ENCODE results near the gene BABAM2.

BABAM2 gene

DNA sequence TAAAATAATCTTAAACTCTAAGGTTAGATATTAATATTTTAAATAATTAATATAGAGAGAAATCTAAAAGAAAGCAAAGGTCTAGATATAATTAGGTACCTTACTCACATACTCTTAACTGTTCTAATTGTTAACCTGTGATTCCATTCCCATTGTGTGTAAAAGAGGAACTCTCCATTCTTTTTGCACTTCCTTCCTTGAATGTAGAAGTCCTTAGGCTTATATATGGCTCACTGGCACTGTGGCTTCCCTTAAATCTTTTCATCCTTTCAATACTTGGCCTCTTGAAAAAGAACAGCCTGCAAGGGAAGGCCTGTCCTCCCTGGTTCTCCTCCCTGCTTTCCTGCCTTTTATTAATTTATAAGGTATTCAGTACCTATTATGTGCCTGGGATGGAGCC lies 319.3 kb downstream of the BABAM2 start:
- CTCF ChIA-PET, result no interaction called here
- POLR2A ChIA-PET, result no interaction called here
- TF ChIP-seq SUZ12 (IDR thresholded peaks at IDR 0.05) (no peak), ARNT (IDR thresholded peaks at IDR 0.05) (no peak), FOXM1 (IDR thresholded peaks at IDR 0.05; ENCODE audit: borderline replicate concordance) (no peak), CTBP1 (IDR thresholded peaks at IDR 0.05; ENCODE audit: borderline replicate concordance) (no peak), FOXA1 (IDR thresholded peaks at IDR 0.05) (no peak), HDGF (IDR thresholded peaks at IDR 0.05; ENCODE audit: borderline replicate concordance) (no peak), L3MBTL2 (conservative IDR thresholded peaks at IDR 0.05) (no peak), LEF1 (IDR thresholded peaks at IDR 0.05; ENCODE audit: borderline replicate concordance) (no peak), NFRKB (IDR thresholded peaks at IDR 0.05) (no peak)
- DNase-seq (ENCODE audit: extremely low spot score), result no peak

DNA sequence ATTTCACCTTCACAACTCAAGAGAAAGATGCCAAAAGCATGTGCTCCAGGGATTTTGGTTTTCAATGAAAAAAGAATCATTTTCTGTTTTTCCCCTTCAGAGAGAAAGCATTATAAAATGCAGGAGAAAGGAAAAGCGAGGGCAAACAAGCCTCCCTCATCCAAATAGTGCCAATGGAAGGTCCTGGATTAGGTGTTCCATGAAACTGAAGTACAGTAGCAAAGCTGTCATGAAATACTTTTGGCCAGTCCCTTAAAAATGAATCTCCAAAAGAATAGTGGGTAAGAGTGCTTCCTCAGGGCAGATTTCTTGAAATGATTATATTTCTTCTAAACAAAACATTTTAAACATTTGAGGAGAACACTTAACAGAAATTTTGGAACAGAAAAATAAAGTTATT lies 320.0 kb downstream of the BABAM2 start:
- no peak for DNase-seq (ENCODE audit: extremely low spot score)
- ChIA-PET CTCF (no interaction called here), POLR2A (no interaction called here)
- TF ChIP-seq, protein P1, sequence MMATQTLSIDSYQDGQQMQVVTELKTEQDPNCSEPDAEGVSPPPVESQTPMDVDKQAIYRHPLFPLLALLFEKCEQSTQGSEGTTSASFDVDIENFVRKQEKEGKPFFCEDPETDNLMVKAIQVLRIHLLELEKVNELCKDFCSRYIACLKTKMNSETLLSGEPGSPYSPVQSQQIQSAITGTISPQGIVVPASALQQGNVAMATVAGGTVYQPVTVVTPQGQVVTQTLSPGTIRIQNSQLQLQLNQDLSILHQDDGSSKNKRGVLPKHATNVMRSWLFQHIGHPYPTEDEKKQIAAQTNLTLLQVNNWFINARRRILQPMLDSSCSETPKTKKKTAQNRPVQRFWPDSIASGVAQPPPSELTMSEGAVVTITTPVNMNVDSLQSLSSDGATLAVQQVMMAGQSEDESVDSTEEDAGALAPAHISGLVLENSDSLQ (IDR thresholded peaks at IDR 0.05), result no peak
- no peak for TF ChIP-seq HDGF (IDR thresholded peaks at IDR 0.05; ENCODE audit: borderline replicate concordance)
- no peak for TF ChIP-seq FOXK2 (IDR thresholded peaks at IDR 0.05)
- TF ChIP-seq SP1 (IDR thresholded peaks at IDR 0.05), result no peak
- no peak for TF ChIP-seq NFRKB (IDR thresholded peaks at IDR 0.05)
- no peak for TF ChIP-seq ELF4 (IDR thresholded peaks at IDR 0.05)
- TF ChIP-seq CTBP1 (IDR thresholded peaks at IDR 0.05; ENCODE audit: borderline replicate concordance), result no peak
- TF ChIP-seq FOXA1 (IDR thresholded peaks at IDR 0.05), result no peak
- TF ChIP-seq FOXM1 (IDR thresholded peaks at IDR 0.05; ENCODE audit: borderline replicate concordance), result no peak
- TF ChIP-seq SUZ12 (IDR thresholded peaks at IDR 0.05), result no peak
- TF ChIP-seq LEF1 (IDR thresholded peaks at IDR 0.05; ENCODE audit: borderline replicate concordance), result no peak
- TF ChIP-seq L3MBTL2 (conservative IDR thresholded peaks at IDR 0.05), result no peak
- TF ChIP-seq TARDBP (IDR thresholded peaks at IDR 0.05), result no peak

DNA sequence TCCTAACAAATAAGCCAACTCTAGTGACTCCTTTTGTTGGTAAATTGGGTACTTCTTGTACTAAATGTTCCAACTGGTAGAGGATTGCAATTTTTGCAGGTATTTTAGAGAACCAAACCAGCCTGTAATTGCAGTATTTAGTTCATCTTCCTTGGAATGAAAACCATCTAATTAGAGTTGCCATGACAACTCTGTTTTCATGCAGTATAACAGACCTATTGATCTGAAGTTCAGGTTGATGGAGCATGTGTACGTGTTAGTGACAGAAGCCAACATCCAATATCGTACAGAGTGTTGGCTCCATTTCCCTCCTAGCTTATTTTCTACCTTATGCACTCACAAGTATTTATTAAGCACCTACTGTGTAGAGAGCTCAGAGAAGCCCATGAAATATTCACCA lies 325.8 kb downstream of the BABAM2 start:
- TF ChIP-seq, protein P1 (IDR thresholded peaks at IDR 0.05), result no peak
- no peak for TF ChIP-seq HDGF (IDR thresholded peaks at IDR 0.05; ENCODE audit: borderline replicate concordance)
- TF ChIP-seq FOXA1 (IDR thresholded peaks at IDR 0.05), result no peak
- DNase-seq (ENCODE audit: extremely low spot score), result no peak
- ChIA-PET POLR2A (no interaction called here), CTCF (no interaction called here)

DNA sequence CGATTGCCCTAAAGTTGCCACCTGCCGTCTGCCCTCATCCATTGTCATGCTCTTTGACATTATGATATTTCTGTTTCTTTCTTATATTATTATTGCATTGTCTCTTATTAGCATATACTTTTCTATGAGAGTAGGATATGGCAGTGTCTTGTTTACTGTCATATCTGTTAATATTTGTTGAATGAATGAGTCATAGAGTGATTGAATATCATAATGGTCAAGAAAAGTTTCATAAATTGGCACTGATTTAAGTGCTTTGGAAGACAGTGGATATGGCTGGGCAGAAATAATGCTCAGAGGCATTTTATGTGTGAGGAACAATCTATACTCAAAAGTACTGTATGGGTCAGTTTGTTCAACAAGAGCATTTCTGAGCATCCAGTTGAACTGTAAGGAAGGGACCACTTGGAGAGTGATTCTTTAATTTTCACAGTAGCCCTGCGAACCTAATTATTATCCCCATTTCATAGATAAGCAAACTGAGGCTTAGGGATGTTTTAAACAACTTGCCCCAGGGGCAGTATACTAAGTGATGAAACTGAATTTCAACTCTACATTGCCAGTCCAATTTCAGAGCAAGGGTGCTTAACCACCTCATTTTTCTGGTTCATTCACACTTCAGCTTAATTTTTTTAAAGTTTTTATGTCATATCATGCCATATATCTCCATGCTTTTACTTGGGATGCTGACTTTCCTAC lies 326.7 kb downstream of the BABAM2 start:
- CTCF ChIA-PET, result no interaction called here
- no peak for TF ChIP-seq SP1 (IDR thresholded peaks at IDR 0.05)
- TF ChIP-seq CTBP1 (IDR thresholded peaks at IDR 0.05; ENCODE audit: borderline replicate concordance), result no peak
- TF ChIP-seq, protein P1 (IDR thresholded peaks at IDR 0.05), result no peak
- no peak for TF ChIP-seq HDGF (IDR thresholded peaks at IDR 0.05; ENCODE audit: borderline replicate concordance)
- no peak for TF ChIP-seq ARNT (IDR thresholded peaks at IDR 0.05)
- TF ChIP-seq TARDBP (IDR thresholded peaks at IDR 0.05), result no peak
- no peak for TF ChIP-seq L3MBTL2 (conservative IDR thresholded peaks at IDR 0.05)
- no peak for TF ChIP-seq FOXK2 (IDR thresholded peaks at IDR 0.05)
- TF ChIP-seq FOXM1 (IDR thresholded peaks at IDR 0.05; ENCODE audit: borderline replicate concordance), result no peak
- no peak for TF ChIP-seq LEF1 (IDR thresholded peaks at IDR 0.05; ENCODE audit: borderline replicate concordance)
- no peak for TF ChIP-seq ZNF384 (IDR thresholded peaks at IDR 0.05)
- no peak for TF ChIP-seq FOXA1 (IDR thresholded peaks at IDR 0.05)
- no peak for TF ChIP-seq BHLHE40 (IDR thresholded peaks at IDR 0.05; ENCODE audit: borderline replicate concordance)
- no peak for TF ChIP-seq ELF4 (IDR thresholded peaks at IDR 0.05)
- no peak for TF ChIP-seq SUZ12 (IDR thresholded peaks at IDR 0.05)
- no peak for TF ChIP-seq NFRKB (IDR thresholded peaks at IDR 0.05)
- no peak for DNase-seq (ENCODE audit: extremely low spot score)
- POLR2A ChIA-PET, result no interaction called here

DNA sequence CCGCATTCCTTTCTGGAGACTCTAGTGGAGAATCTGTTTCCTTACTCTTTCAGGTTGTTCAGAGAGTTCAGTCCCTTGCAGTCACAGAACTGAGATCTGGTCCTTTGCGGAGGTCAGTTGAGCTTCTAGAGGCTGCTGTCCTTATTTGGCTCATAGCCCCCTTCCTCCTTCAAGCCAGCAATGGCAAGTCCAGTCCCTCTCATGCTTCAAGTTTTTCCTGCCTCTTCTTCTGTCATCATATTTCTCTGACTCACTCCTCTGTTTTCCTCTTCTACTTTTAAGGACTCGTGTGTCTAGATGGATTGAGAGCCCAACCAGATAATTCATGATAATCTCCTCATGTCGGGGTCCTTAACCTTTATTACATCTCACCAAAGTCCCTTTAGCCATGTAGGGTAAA lies 328.6 kb downstream of the BABAM2 start:
- TF ChIP-seq L3MBTL2 (conservative IDR thresholded peaks at IDR 0.05) (no peak), NFRKB (IDR thresholded peaks at IDR 0.05) (no peak), ZNF384 (IDR thresholded peaks at IDR 0.05) (no peak), ELF4 (IDR thresholded peaks at IDR 0.05) (no peak), HDGF (IDR thresholded peaks at IDR 0.05; ENCODE audit: borderline replicate concordance) (no peak), CTBP1 (IDR thresholded peaks at IDR 0.05; ENCODE audit: borderline replicate concordance) (no peak), FOXM1 (IDR thresholded peaks at IDR 0.05; ENCODE audit: borderline replicate concordance) (no peak), BHLHE40 (IDR thresholded peaks at IDR 0.05; ENCODE audit: borderline replicate concordance) (no peak), SUZ12 (IDR thresholded peaks at IDR 0.05) (no peak), FOXK2 (IDR thresholded peaks at IDR 0.05) (no peak), FOXA1 (IDR thresholded peaks at IDR 0.05) (no peak), ARNT (IDR thresholded peaks at IDR 0.05) (no peak), LEF1 (IDR thresholded peaks at IDR 0.05; ENCODE audit: borderline replicate concordance) (no peak), SP1 (IDR thresholded peaks at IDR 0.05) (no peak), TARDBP (IDR thresholded peaks at IDR 0.05) (no peak)
- TF ChIP-seq, protein P1 (IDR thresholded peaks at IDR 0.05), result no peak
- no peak for DNase-seq (ENCODE audit: extremely low spot score)
- ChIA-PET CTCF (interaction anchor here (1.1 kb wide), 1 partner anchor 16 kb away, joined by 4 read pairs; no protein-coding TSS in a partner anchor), POLR2A (no interaction called here)

Data from HEK293T (cell line).